Measurements from ENCODE around the gene REEP1. TPM values are rescaled to one million over a fixed set of nuclear protein-coding genes. Genes with fewer than 3 reads are reported as not detected.

REEP1 gene
- total and polyA plus RNA-seq, 2 of the 8 experiments (the other 6 are each of a cell fraction or from before 2014, with no cell fraction given), result 0.74 to 1.5 TPM

- TF ChIP-seq ATF3 (IDR thresholded peaks at IDR 0.05; ENCODE audit: insufficient read depth, low read depth, low read length) (no peak), MAFK (IDR thresholded peaks at IDR 0.05; ENCODE audit: low read depth, low read length) (no peak), CTBP2 (IDR thresholded peaks at IDR 0.05; ENCODE audit: borderline replicate concordance, insufficient read depth, insufficient read length, low read length) (no peak), TAF1 (IDR thresholded peaks at IDR 0.05; ENCODE audit: low read depth, low read length) (no peak), SUZ12 (IDR thresholded peaks at IDR 0.05; ENCODE audit: low read length) (no peak), FOSL1 (IDR thresholded peaks at IDR 0.05; ENCODE audit: insufficient read depth, low read depth, low read length) (no peak), JUND (IDR thresholded peaks at IDR 0.05; ENCODE audit: low read length) (no peak), BACH1 (IDR thresholded peaks at IDR 0.05; ENCODE audit: low read length) (no peak), SP2 (IDR thresholded peaks at IDR 0.05; ENCODE audit: low read length) (no peak), KDM5A (IDR thresholded peaks at IDR 0.05; ENCODE audit: low read length) (no peak)
Measured at GRCh38 chr2:86238354-86238753, 99.1 kb downstream of the REEP1 start (continued).

Measured in H1 (cell line).